NT2/D1 (cell line): Measurements from ENCODE around the gene CAMSAP3.
"Not testable (repeated sequence)": the region's sequence is repeated elsewhere in the genome, so short reads cannot be mapped to it uniquely, and the experiment has no call there.

ENCODE experiments used
- DNase-seq: peaks from one replicate; pipeline ENCODE4 v3.0.0-alpha.2; 2011; ENCODE audit warnings: low read depth, low spot score
- H3K27me3 ChIP-seq: 2 replicates; pipeline ENCODE4 v1.6.0; 2011; ENCODE audit warnings: mild to moderate bottlenecking; ENCODE audit not compliant: insufficient read length, insufficient read depth
- H3K36me3 ChIP-seq: 2 replicates; pipeline ENCODE4 v1.6.1; 2011; ENCODE audit warnings: mild to moderate bottlenecking, low read length, mixed read lengths; ENCODE audit not compliant: insufficient read depth, insufficient read length
- H3K4me1 ChIP-seq: 2 replicates; pipeline ENCODE4 v1.5.1; 2011; ENCODE audit not compliant: insufficient read depth, insufficient read length
- H3K4me3 ChIP-seq: 2 replicates; pipeline ENCODE4 v1.5.1; 2011; ENCODE audit warnings: low read depth; ENCODE audit not compliant: insufficient read length
- H3K9ac ChIP-seq: 2 replicates; pipeline ENCODE4 v1.6.0; 2011; ENCODE audit warnings: low read depth; ENCODE audit not compliant: insufficient read length
- H3K9me3 ChIP-seq: 2 replicates; pipeline ENCODE4 v1.5.1; 2011; ENCODE audit warnings: mild to moderate bottlenecking, low read length; ENCODE audit not compliant: insufficient read depth
- SUZ12 ChIP-seq: IDR thresholded peaks from 2 replicates; pipeline ENCODE4 v1.6.1; 2011; ENCODE audit not compliant: insufficient read length, insufficient read depth; ENCODE audit errors: extremely low read depth
- YY1 ChIP-seq: IDR thresholded peaks from 2 replicates; pipeline ENCODE4 v1.6.1; 2011; ENCODE audit not compliant: insufficient read length, insufficient read depth
- ZNF274 ChIP-seq: IDR thresholded peaks from 2 replicates; pipeline ENCODE4 v1.6.1; 2011; ENCODE audit warnings: mild to moderate bottlenecking, low read depth, low read length

CAMSAP3 gene

GRCh38 chr19:7562646-7563393 lies 32.8 kb upstream of the CAMSAP3 start:
- Histone ChIP-seq H3K36me3 (peaks cover 36% of the 10 kb centered on the region), H3K9ac (no peak overlapping the region), H3K4me3 (no peak overlapping the region), H3K4me1 (no peaks in the 10 kb centered on the region), H3K27me3 (no peaks in the 10 kb centered on the region), H3K9me3 (peaks cover 3% of the 10 kb centered on the region; the same call in 1 of the 2 replicates)
- TF ChIP-seq ZNF274: no peak
- TF ChIP-seq YY1: no peak
- TF ChIP-seq SUZ12: no peak
- DNase-seq: no peak

GRCh38 chr19:7564866-7565265 lies 30.8 kb upstream of the CAMSAP3 start:
- H3K9me3 ChIP-seq: peaks cover 3% of the 10 kb centered on the region; the same call in 1 of the 2 replicates
- no peak overlapping the region for H3K9ac ChIP-seq
- DNase-seq: no peak
- no peaks in the 10 kb centered on the region for H3K4me1 ChIP-seq
- TF ChIP-seq YY1 (no peak), SUZ12 (no peak), ZNF274 (no peak)
- no peaks in the 10 kb centered on the region for H3K27me3 ChIP-seq
- peaks cover 22% of the 10 kb centered on the region for H3K36me3 ChIP-seq
- H3K4me3 ChIP-seq: no peak overlapping the region

GRCh38 chr19:7565332-7565731 lies 30.3 kb upstream of the CAMSAP3 start:
- no peak for DNase-seq
- TF ChIP-seq SUZ12: no peak
- no peak for TF ChIP-seq ZNF274
- TF ChIP-seq YY1: no peak
- H3K4me1 ChIP-seq: no peaks in the 10 kb centered on the region
- no peaks in the 10 kb centered on the region for H3K27me3 ChIP-seq
- H3K9ac ChIP-seq: no peak overlapping the region
- H3K36me3 ChIP-seq: peaks cover 19% of the 10 kb centered on the region
- peaks cover 1% of the 10 kb centered on the region; the same call in 1 of the 2 replicates for H3K9me3 ChIP-seq
- H3K4me3 ChIP-seq: no peak overlapping the region

GRCh38 chr19:7570761-7571160 lies 24.9 kb upstream of the CAMSAP3 start:
- TF ChIP-seq YY1 (no peak), ZNF274 (no peak), SUZ12 (no peak)
- no peak for DNase-seq
- no peak overlapping the region for H3K9ac ChIP-seq
- H3K4me1 ChIP-seq: no peaks in the 10 kb centered on the region
- H3K36me3 ChIP-seq: no peaks in the 10 kb centered on the region
- H3K9me3 ChIP-seq: no peaks in the 10 kb centered on the region
- H3K27me3 ChIP-seq: no peaks in the 10 kb centered on the region
- H3K4me3 ChIP-seq: no peak overlapping the region

- TF ChIP-seq SUZ12 (no peak), ZNF274 (no peak), YY1 (no peak)
- H3K9ac ChIP-seq: no peak overlapping the region
- H3K4me1 ChIP-seq: no peaks in the 10 kb centered on the region
- H3K9me3 ChIP-seq: no peaks in the 10 kb centered on the region
- no peak overlapping the region for H3K4me3 ChIP-seq
- H3K27me3 ChIP-seq: peaks cover 6% of the 10 kb centered on the region
- H3K36me3 ChIP-seq: no peaks in the 10 kb centered on the region
- no peak for DNase-seq
These were observed 20.1 kb upstream of the CAMSAP3 start for GRCh38 chr19:7575434-7576040.

- H3K4me1 ChIP-seq, H3K36me3 ChIP-seq, H3K9ac ChIP-seq, DNase-seq, H3K4me3 ChIP-seq, H3K27me3 ChIP-seq, H3K9me3 ChIP-seq: not testable (repeated sequence)
These were observed 18.2 kb upstream of the CAMSAP3 start for GRCh38 chr19:7577422-7577821.

- DNase-seq: no peak
- Histone ChIP-seq H3K27me3 (peaks cover 6% of the 10 kb centered on the region), H3K4me3 (no peak overlapping the region), H3K9me3 (no peaks in the 10 kb centered on the region), H3K36me3 (no peaks in the 10 kb centered on the region), H3K4me1 (peaks cover 4% of the 10 kb centered on the region), H3K9ac (no peak overlapping the region)
- no peak for TF ChIP-seq SUZ12
- TF ChIP-seq ZNF274: no peak
- TF ChIP-seq YY1: no peak
These were observed 17.5 kb upstream of the CAMSAP3 start for GRCh38 chr19:7578127-7578526.
